ENCODE results near the gene DGKZ. TPM values are rescaled to one million over a fixed set of nuclear protein-coding genes. Genes with fewer than 3 reads are reported as not detected.

Gene DGKZ
- total RNA-seq, 1 donor from 2014 or later, result 53.6 TPM

- CTCF ChIA-PET, result no interaction called here
- no peak overlapping the region for H3K27ac Mint-ChIP-seq
- no peak for TF ChIP-seq CTCF (IDR thresholded peaks at IDR 0.05)
- no peak overlapping the region for H3K4me3 Mint-ChIP-seq
- H3K4me1 Mint-ChIP-seq, result peaks cover 29% of the 10 kb centered on the region
- POLR2A ChIA-PET, result no interaction called here
- no peak for DNase-seq
- intact Hi-C loops (cut with micrococcal nuclease), result no loop called here
- no peaks in the 10 kb centered on the region for H3K27me3 Mint-ChIP-seq
- no peak for ATAC-seq (ENCODE audit: low read depth)
- no peaks in the 10 kb centered on the region for H3K9me3 Mint-ChIP-seq
- H3K36me3 Mint-ChIP-seq (ENCODE audit: low read depth), result peaks cover 2% of the 10 kb centered on the region
Measured at GRCh38 chr11:46363031-46363407, 15.8 kb downstream of the DGKZ start.

GRCh38 chr11:46363455-46364005, 16.3 kb downstream of the DGKZ start:
- no peak for TF ChIP-seq CTCF (IDR thresholded peaks at IDR 0.05)
- Mint-ChIP-seq H3K36me3 (ENCODE audit: low read depth) (peaks cover 6% of the 10 kb centered on the region), H3K4me1 (peaks cover 29% of the 10 kb centered on the region), H3K27ac (no peak overlapping the region), H3K9me3 (no peaks in the 10 kb centered on the region), H3K27me3 (no peaks in the 10 kb centered on the region), H3K4me3 (no peak overlapping the region)
- intact Hi-C loops (cut with micrococcal nuclease), result no loop called here
- no peak for ATAC-seq (ENCODE audit: low read depth)
- ChIA-PET POLR2A (no interaction called here), CTCF (interaction anchor here (2.5 kb wide), 1 partner anchor 12 kb away, joined by 9 read pairs; no protein-coding TSS in a partner anchor)
- DNase-seq, result no peak

- Mint-ChIP-seq H3K36me3 (ENCODE audit: low read depth) (peaks cover 6% of the 10 kb centered on the region), H3K27me3 (no peaks in the 10 kb centered on the region), H3K27ac (no peak overlapping the region), H3K9me3 (no peaks in the 10 kb centered on the region), H3K4me3 (no peak overlapping the region), H3K4me1 (peaks cover 29% of the 10 kb centered on the region)
- no peak for TF ChIP-seq CTCF (IDR thresholded peaks at IDR 0.05)
- intact Hi-C loops (cut with micrococcal nuclease), result no loop called here
- DNase-seq (no peak), ATAC-seq (ENCODE audit: low read depth) (no peak)
- ChIA-PET CTCF (interaction anchor here (2.5 kb wide), 1 partner anchor 12 kb away, joined by 9 read pairs; no protein-coding TSS in a partner anchor), POLR2A (no interaction called here)
Measured at GRCh38 chr11:46364056-46364455, 16.8 kb downstream of the DGKZ start.

GRCh38 chr11:46364791-46365190, 17.5 kb downstream of the DGKZ start:
- Mint-ChIP-seq H3K36me3 (ENCODE audit: low read depth) (peaks cover 13% of the 10 kb centered on the region), H3K27ac (no peak overlapping the region), H3K4me1 (peaks cover 29% of the 10 kb centered on the region), H3K9me3 (no peaks in the 10 kb centered on the region), H3K27me3 (no peaks in the 10 kb centered on the region), H3K4me3 (no peak overlapping the region)
- intact Hi-C loops (cut with micrococcal nuclease), result no loop called here
- POLR2A ChIA-PET, result no interaction called here
- ATAC-seq (ENCODE audit: low read depth) (no peak), DNase-seq (no peak)
- CTCF ChIA-PET, result interaction anchor here (2.5 kb wide), 1 partner anchor 13 kb away, joined by 9 read pairs; no protein-coding TSS in a partner anchor
- TF ChIP-seq CTCF (IDR thresholded peaks at IDR 0.05), result no peak

GRCh38 chr11:46366260-46366659, 19.0 kb downstream of the DGKZ start:
- no peaks in the 10 kb centered on the region for H3K27me3 Mint-ChIP-seq
- ATAC-seq (ENCODE audit: low read depth) (no peak), DNase-seq (no peak)
- no peaks in the 10 kb centered on the region for H3K9me3 Mint-ChIP-seq
- peaks cover 21% of the 10 kb centered on the region for H3K4me1 Mint-ChIP-seq
- H3K4me3 Mint-ChIP-seq, result no peak overlapping the region
- TF ChIP-seq CTCF (IDR thresholded peaks at IDR 0.05), result no peak
- POLR2A ChIA-PET, result no interaction called here
- peaks cover 20% of the 10 kb centered on the region for H3K36me3 Mint-ChIP-seq (ENCODE audit: low read depth)
- CTCF ChIA-PET, result no interaction called here
- intact Hi-C loops (cut with micrococcal nuclease), result no loop called here
- no peak overlapping the region for H3K27ac Mint-ChIP-seq

All from activated B cell treated with CpG ODN at 0.5 μM for 24 hours (primary cell).